Measurements from ENCODE around the gene LSM8.
"Not testable (repeated sequence)": the region's sequence is repeated elsewhere in the genome, so short reads cannot be mapped to it uniquely, and the experiment has no call there.

Gene LSM8

DNA sequence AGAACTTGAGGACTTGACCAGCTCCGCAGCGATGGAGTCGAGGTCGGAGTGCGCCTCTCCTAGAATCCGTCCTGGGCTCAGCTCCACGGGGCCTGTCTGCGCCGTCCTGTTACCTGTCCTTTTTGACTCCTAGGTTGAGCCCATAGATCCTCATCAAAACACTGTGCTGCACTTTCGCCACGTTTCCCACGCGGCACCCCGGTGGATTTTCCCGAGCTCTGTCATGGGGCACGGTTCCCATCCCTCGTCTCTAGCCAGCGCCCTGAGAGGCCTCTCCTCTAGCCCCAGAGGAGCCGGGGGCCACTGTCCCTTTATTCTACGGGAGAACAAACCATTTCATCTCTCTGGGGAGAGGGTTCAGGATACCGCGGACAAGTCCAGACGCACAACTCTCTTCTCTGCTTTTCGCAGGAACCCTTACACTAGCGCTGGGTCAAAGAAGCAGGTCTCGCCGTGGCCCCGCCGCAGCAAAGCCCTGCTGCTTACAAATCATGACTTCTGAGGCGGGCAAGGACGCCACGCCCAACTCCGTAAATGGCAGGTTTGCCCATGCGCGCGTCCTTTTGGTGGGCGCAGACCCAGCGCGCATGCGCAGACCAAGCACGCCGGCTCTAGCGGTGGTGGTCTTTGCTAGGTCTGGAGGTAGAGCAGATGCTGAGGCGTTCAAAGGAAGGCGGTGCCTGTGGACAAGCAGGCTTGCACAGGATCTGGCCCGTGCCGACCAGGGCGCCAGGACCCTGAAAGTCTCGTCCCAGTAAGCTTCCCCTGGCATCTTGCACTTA lies 30.3 kb downstream of the LSM8 start:
- peak; percentile 51 to 62 (median 56) for DNase-seq

DNA sequence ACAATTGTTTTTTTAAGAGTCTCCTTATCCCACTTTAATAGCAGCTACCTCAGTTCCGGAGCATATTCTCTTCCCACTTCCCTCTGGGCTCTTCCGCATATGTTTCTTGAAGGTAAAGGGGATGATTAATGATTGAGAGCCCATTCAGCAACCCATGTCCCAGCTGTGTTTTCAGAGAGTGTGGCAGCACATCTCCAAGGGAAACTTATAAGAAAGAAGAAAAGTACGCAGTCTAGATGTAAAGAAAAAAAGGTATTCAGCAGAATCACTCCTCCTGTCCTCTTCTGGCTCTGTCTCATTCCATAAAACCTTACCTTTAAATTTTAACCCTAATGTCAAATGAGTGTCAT lies 30.8 kb downstream of the LSM8 start:
- no peak for DNase-seq

GRCh38 chr7:118217210-118217619 lies 33.3 kb downstream of the LSM8 start:
- DNase-seq, result no peak

- DNase-seq, result no peak
These were observed 34.6 kb downstream of the LSM8 start for GRCh38 chr7:118218413-118219156.

DNA sequence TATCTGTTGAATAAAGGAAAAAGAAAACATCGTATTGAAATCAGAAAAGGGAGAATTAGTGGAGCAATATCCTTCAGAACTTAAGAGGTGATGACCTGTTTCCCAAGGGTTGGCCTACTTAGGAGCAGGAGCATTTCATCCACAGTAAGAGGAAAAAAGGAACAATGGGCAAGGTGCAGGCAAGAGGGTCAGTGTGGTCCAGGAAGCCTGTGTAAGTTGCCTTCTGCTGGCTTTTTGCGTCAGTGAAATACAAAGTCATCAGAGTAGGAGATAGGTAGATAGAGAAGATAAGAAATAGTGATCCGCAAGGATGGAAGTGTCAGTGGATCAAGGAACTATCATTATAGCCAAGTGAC lies 35.2 kb downstream of the LSM8 start:
- no peak for DNase-seq

GRCh38 chr7:118220583-118220982 lies 36.6 kb downstream of the LSM8 start:
- no peak for DNase-seq

DNA sequence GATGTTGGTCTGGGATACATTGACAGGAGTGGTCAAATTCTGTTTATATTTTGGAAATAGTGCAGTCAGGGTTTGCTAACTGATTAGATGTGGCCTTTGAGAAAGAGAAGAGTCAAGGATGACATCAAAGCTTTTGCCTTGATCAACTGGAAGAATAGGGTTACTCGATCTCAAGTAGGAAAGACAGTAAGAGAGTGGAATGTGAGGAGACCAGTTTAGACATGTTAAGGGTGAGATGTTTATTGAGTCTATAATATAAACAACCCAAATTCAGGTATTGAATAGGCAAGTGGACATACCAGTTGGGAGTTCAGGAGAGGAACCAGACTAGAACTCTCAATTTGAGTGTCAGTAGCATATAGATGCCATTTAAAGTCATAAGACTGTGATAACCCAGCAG lies 38.6 kb downstream of the LSM8 start:
- no peak for DNase-seq

DNA sequence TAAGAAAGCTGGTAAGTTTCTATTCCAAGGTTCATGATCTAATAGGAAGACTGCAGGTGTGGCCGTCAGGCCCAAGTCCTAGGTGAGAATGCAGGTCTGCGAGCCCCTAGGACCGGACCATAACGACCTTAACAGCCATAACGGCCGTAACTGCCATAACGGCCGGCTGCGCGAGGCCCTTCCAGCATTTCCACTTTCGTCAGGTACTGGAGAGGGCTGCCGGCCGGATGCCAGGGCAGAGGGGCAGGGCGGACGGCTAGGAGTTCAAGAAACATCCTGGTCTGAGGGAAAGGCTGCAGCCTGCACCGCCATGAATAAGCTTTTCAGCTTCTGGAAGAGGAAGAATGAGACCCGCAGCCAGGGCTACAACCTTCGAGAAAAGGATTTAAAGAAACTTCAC lies 40.6 kb downstream of the LSM8 start, which contains the start of gene ANKRD7:
ANKRD7 (plus strand) TSS at position 184 of the 400 bp plus-strand sequence; CDS start at position 311, 127 bp downstream.
- no peak for DNase-seq

- no peak for DNase-seq
These were observed 48.9 kb downstream of the LSM8 start for GRCh38 chr7:118232837-118233236.

GRCh38 chr7:118233799-118234198 lies 49.8 kb downstream of the LSM8 start:
- DNase-seq, result no peak

DNA sequence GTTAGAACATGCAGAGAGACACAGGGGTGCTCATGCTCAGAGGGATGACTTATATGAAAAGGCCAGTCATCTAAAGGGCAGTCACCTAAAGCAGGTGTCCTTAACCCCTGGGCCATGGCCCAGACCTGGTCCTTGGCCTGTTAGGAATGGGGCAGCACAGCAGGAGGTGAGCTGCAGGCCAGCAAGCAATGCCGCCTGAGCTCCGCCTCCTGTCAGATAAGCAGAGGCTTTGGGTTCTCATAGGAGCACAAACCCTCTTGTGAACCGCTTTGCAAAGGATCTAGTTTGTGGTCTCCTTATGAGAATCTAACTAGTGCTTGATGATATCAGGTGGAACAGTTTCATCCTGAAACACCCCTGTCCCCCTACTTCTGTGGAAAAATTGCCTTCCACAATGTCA lies 55.0 kb downstream of the LSM8 start:
- DNase-seq, result no peak

- not testable (repeated sequence) for DNase-seq
These were observed 56.4 kb downstream of the LSM8 start for GRCh38 chr7:118240320-118240719.
